Measurements from ENCODE around the gene CDHR3.

Gene CDHR3

DNA sequence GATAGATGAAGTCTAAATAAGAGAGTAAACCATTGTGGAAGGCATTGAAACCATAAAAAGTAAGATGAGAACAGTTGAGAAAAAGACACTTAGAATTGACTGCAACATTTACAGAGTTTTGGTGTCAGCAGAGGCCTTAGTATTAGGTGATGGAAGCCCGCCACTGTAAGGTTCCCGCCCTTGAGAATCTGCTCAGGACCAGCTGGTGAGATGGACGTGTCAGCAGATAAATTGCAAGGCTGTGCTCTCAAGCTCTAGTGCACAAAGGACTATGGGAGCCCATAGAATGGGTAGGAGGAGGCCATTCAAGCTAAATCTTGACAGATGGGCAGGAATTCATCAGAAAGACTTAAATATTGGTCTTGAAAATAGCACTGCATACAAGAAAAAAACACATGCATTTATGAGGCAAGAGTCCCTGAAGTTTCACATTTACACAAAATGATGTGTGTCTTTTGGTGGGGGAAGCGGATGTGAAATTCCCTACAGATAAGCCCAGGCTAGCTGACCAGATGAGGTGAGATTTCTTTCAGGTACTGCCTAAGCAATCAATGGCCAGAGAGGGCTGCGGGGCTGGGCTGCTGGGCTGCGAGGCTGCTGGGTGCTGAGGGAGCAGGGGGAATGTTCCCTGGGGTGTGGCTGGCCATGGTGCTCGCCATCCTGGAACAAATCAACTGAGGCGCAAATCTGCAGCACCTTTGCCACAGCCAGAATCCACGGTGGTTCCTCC lies 106.6 kb downstream of the CDHR3 start:
- DNase-seq: no peak

DNA sequence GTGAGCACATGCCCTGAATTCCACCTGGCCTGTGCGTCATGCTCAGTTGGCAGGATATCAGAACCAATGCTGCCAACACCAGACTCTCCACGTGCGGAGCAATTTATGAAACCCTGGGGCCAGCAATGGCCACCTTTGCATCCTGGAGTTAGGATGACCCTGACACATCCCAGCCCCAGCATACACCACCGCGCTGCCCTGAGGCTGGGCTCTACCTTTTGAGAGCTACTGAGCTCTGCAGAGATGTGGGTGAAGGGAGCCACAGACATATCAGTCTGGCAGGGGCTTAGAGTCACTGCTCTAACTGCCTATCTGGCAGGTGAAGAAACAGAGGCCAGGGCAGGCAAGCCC lies 107.1 kb downstream of the CDHR3 start:
- no peak for DNase-seq

DNA sequence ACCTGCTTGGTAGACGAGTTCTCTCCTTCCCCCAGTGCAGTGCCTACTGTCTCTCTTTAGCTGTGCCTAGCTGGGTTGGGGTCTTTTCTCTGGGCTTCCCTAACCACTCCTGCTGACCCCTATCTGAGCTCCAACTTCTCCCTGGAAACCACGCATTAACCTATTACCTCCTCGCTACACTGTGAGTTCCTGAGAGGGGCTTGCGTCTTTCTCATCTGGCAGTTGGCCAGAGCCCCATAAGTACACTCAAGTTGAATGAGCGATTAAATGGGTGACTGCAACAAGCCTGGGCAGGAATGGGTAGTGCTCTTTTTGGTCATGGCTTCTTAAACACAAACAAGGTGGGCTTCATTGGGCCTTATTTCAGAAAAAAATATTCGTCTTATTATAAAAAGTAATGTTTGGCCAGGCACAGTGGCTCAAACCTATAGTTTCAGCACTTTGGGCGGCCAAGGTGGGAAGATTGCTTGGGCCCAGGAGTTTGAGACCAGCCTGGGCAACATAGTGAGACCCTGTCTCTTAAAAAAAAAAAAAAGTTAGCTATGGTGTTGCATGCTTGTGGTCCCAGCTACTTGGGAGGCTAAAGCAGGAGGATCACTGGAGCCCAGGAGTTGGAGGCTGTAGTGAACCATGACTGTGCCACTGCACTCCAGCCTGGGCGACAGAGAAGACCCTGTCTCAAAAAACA lies 107.6 kb downstream of the CDHR3 start:
- peak; percentile 11 for DNase-seq

DNA sequence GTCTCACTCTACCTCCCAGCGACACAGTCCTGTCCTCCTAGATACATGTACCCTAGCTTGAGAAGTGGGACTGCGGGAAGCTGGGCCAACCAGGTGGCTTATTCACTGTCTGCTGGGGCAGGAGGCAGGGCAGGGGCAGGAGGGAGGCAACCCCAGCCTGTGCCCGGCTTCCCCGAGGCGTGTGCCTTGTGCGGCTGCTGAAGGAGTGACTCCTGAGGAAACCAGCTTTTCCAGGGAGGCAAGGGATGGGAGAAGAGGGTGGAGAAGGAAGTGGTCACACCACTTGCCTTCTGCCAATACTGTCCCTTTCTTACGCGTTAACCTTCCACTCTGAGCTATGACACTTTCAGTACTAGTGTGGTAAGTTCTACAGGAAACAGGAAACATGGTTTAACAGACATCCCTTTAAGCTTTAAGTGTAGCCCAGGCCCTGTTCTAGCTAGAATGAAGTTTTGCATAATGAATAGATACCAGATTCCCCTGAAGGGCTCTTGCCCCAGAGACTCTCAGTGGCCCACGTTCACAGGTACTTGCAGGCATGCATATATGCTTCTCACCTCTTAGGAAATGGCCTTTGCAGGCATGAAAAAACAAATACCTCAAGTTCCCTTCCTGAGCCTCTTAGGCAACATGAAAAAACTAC lies 108.4 kb downstream of the CDHR3 start:
- no peak for DNase-seq

DNA sequence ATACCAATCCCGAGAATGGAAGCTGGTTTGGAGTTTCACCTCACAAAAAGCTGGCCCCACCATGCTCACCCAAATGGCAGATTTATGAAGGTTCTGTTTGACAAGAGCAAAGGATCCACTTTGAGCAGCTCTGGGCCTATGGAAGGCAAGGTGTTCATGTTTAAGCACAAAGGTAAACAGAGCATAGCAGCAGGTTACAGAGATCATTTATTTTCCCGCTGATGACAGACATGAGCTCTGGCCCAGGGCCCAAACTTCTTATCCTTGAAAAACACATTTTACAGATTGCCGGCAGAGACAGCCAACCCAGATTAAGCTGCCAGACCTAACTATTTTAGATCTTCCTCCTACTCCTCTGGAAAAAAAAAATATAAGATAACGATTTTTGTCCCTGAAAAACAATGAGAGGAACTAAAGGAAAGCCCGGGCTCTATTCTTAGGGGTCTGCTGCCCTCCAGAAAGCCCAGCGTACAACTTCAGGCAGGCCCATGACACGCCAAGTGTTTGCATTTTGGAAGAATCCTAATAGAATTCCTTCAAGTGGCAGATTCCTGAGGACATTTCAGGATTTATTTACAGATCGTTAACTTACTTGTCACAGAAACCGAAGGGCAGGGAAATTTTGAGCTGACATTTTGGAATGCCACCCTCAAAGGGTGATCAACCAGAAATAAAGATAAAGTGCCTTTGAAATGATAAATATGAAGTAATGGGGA lies 109.1 kb downstream of the CDHR3 start:
- peak; percentile 70 for DNase-seq

DNA sequence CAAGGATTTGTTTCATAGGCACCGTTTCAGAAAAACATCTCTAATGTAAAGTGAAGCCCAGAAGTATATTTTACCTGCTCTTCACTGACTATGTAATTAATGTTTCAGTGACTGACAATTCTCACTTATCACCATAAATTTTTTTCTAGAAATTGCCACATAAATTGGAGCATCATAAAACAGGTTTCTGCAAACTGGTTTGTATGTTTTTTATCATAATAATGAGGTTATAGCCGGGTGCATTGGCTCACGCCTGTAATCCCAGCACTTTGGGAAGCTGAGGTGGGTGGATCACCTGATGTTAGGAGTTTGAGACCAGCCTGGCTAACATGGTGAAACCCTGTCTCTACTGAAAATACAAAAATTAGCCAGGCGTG lies 109.6 kb downstream of the CDHR3 start:
- no peak for DNase-seq

DNA sequence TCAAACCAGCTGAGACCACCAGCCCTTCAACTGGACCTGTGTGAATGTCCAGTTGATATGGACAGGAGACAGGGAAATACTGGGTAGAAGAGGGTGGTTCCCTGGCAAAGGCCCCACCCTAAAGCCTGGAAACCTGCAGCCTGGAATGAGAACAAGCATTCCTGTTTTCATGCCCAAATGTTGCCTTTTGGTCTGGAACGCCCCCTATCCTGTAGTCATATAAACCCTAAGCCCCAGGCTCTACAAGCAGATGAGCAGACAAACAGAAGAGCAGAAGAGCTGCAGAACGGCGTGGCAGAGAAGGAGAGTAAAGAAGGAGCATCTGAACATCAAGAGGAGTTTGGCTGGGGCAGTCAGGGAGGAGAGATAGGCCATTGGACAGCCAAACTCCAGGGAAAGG lies 110.6 kb downstream of the CDHR3 start:
- no peak for DNase-seq

DNA sequence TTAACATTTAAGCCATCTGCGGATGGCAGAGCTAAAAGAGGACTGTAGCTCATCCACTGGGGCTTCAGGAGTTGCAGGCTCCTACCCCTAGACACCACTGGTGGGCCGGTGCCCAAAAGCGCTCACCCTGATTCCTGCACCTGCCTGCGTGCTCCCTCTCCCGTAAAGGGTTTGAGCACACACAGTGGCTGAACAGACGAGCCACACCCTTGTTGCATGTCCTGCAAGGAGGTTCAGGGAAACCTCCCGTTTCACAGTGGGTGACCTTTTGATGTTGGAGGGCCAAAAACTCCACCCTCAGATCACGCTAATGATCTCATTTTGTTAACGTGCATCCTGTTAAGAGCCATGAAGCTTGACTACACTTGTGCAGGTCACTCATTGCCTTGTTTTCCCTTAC lies 111.2 kb downstream of the CDHR3 start:
- DNase-seq: no peak

DNA sequence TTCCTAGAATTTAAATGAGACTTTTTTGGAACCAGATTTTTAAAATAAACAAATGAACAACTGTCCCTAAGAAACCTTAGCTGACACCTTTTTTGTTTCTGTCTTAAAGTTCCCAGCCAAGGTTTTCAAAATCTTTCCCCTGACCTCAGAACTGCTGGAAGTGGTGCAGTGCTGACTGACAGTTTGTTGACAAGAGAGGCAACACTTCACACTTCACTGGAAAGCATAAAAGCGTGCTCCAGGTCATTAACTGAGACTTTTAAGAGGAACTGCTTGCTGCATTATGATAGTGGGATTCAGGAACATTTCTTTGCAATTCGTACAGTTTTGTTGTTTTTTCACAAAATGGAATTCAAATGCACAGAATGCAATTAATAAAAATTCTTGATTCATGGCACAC lies 112.9 kb downstream of the CDHR3 start:
- no peak for DNase-seq

DNA sequence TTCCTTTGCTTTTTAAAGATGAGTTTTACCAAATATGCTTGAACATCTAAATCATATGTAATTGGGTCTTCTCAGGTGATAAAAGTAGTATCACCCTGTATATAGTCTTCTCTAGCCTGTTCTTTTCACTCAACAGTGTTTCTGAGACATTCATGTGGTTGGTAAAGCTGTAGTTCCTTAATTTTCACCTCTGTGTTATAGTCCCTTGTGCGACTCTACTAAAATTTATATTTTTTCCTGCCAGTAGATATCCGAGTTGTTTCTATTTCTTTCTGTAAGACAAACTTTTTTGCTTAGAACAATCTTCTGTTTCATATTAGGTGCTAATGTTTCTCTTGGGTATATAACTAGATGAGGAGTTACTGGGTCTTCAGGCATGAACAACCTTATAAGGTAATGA lies 113.5 kb downstream of the CDHR3 start:
- no peak for DNase-seq

DNA sequence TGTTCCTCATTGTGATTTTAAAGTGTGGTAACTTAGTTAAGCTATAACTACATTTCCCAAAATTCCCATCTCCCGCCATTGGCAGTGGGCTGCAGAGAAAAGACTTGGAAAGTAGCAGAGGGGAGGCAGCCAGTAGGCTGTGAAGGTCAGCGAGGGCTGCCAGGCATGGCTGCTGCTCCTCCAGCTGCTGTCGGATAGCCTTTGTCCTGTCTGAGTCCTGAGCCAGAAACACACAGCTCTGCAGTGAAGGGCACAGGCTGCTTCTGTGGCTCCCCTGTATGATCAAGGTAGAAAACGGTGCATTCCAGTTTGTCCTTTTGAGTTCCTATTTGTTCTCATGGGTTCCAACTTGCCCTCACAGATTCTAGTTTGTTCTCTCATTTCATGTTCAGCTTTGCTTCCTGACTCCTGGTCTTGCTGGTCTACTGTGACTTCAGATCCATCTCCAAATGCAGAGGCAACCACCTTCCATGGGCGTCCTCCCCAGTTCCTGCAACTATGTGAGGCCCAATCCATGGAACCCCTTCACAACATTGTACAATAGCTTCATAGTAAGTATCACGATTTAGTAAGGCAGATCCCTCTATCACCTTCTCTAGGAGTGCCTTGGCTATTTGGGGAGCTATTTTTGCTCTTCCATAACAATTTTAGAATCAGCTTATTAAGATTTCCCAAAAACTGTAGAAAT lies 117.4 kb downstream of the CDHR3 start:
- DNase-seq: no peak

DNA sequence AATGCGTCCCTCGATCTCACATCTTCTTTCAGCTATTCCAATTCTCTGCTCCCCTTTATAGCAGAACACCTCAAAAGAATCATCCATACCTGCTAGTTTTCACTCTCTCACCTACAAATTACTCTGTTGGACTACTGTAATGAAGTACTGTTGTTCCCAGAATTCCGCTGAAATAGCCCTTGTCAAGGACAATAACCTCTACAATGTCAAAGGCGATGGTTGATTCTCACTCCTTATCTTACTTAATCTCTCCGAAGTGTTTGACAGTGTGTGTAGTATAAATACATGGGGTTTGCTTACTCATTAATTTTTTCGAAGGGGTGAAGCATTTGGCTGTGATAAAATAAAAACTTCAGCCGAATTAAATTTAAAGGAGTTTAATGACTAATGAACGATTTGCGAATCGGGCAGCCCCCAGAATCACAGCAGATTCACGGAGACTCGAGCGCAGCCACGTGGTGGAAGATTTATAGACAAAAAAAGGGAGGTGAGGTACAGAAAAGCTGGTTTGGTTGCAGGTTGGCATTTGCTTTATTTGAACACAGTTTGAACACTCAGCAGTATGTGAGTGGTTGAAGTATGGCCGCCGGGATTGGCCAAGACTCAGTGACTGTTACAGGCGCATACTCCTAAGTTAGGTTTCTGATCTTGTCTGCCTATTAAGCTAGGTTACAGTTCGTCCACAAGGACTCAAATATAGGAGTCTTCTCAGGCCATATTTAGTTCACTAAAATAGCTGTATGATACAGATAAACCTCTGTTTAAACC lies 119.2 kb downstream of the CDHR3 start:
- DNase-seq: no peak

All from NCI-H82 (cell line).